Activated B cell treated with CpG ODN at 0.5 μM for 24 hours (primary cell): ENCODE data around the gene MAG. TPM values are rescaled to one million over a fixed set of nuclear protein-coding genes. Genes with fewer than 3 reads are reported as not detected.

ENCODE experiments used
- ATAC-seq: fragments of 200-7000 bp; cut with Tn5 transposase; one replicate; pipeline ENCODE4 v1.10.0; 2021; ENCODE audit warnings: low read depth, mild to moderate bottlenecking, moderate library complexity
- CTCF ChIA-PET: fragments of 350-600 bp; sonication (Branson Sonifier 250); formaldehyde crosslinking; loops from one replicate; lab custom pipeline; 2021; ENCODE audit warnings: antibody characterized with exemption; lab: Charles Lee
- POLR2A ChIA-PET: fragments of 350-600 bp; sonication (Branson Sonifier 250); formaldehyde crosslinking; loops from one replicate; lab custom pipeline; 2021; ENCODE audit warnings: antibody characterized with exemption; lab: Charles Lee
- DNase-seq: peaks from one replicate; pipeline ENCODE4 v3.0.0; 2022
- H3K27ac Mint-ChIP-seq: one replicate; pipeline ENCODE4 v1.8.0; 2020; ENCODE audit warnings: mixed read lengths
- H3K27me3 Mint-ChIP-seq: one replicate; pipeline ENCODE4 v1.8.0; 2021; ENCODE audit warnings: mixed read lengths
- H3K36me3 Mint-ChIP-seq: one replicate; pipeline ENCODE4 v1.8.0; 2021; ENCODE audit warnings: low read depth, mixed read lengths
- H3K4me1 Mint-ChIP-seq: one replicate; pipeline ENCODE4 v1.8.0; 2021; ENCODE audit warnings: mixed read lengths
- H3K4me3 Mint-ChIP-seq: one replicate; pipeline ENCODE4 v1.8.0; 2020; ENCODE audit warnings: mild to moderate bottlenecking, mixed read lengths
- H3K9me3 Mint-ChIP-seq: one replicate; pipeline ENCODE4 v1.8.0; 2020; ENCODE audit warnings: mixed read lengths
- intact Hi-C: fragments of 100-400 bp; cut with micrococcal nuclease; formaldehyde crosslinking; loops from one replicate; pipeline ENCODE4 v1.15.1; 2024
- total RNA-seq: library from RNA; stranded (reverse); gene quantifications from 2 replicates; pipeline ENCODE4 v1.2.3, GENCODE V29; 2022
- TF ChIP-seq, protein P1 (sequence below): fragments of 200-600 bp; IDR thresholded peaks from one replicate; pipeline ENCODE4 v1.8.0; 2022; ENCODE audit warnings: antibody characterized with exemption, mild to moderate bottlenecking

MAG gene
- total RNA-seq, 1 donor from 2014 or later = 0.31 TPM

DNA sequence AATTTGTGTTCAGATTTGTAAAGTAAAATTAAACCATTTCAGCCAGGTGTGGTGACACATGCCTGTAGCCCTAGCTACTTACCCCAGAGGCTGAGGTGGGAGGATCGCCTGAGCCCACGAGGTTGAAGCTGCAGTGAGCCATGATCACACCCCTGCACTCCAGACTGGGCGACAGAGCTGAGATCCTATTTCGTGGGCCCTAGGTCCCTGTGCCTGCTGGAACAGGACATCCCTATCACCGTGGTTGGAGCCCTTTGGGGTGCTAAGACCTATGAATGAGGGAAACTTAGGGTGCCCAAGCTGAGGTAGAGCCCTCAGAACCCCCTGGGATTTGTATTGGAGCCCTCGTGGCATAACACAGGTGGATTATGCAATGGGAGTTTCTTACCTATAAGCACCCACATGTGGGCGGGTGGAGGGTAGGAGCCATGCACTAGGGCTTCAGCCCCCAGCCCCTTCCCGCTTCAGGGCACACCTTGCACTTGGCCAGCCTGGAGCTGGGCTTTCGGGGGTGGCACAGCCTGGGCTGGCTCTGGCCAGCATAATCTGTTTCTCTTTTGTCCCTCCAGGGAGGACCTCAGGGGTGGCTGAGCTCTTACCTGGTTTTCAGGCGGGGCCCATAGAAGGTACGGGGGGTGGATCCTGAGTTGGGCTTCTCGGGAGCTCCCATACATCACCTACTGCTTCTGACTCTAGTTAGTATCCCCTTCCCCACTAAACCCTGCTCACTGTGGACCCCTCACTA is 30.4 kb upstream of the MAG start:
- DNase-seq (peak; percentile 12), ATAC-seq (no peak)
- TF ChIP-seq, protein P1, sequence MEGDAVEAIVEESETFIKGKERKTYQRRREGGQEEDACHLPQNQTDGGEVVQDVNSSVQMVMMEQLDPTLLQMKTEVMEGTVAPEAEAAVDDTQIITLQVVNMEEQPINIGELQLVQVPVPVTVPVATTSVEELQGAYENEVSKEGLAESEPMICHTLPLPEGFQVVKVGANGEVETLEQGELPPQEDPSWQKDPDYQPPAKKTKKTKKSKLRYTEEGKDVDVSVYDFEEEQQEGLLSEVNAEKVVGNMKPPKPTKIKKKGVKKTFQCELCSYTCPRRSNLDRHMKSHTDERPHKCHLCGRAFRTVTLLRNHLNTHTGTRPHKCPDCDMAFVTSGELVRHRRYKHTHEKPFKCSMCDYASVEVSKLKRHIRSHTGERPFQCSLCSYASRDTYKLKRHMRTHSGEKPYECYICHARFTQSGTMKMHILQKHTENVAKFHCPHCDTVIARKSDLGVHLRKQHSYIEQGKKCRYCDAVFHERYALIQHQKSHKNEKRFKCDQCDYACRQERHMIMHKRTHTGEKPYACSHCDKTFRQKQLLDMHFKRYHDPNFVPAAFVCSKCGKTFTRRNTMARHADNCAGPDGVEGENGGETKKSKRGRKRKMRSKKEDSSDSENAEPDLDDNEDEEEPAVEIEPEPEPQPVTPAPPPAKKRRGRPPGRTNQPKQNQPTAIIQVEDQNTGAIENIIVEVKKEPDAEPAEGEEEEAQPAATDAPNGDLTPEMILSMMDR = no peak
- no peaks in the 10 kb centered on the region for H3K27me3 Mint-ChIP-seq
- ChIA-PET POLR2A (interaction anchor here (0.6 to 2.0 kb wide), 5 partner anchors 12 to 108 kb away, joined by 3 to 5 read pairs (median 3); no protein-coding TSS in a partner anchor), CTCF (no interaction called here)
- H3K9me3 Mint-ChIP-seq = no peaks in the 10 kb centered on the region
- H3K27ac Mint-ChIP-seq = peak overlapping the region; percentile 50
- intact Hi-C loops = no loop called here
- peaks cover 32% of the 10 kb centered on the region for H3K4me1 Mint-ChIP-seq
- H3K36me3 Mint-ChIP-seq = peaks cover 18% of the 10 kb centered on the region
- no peak overlapping the region for H3K4me3 Mint-ChIP-seq

DNA sequence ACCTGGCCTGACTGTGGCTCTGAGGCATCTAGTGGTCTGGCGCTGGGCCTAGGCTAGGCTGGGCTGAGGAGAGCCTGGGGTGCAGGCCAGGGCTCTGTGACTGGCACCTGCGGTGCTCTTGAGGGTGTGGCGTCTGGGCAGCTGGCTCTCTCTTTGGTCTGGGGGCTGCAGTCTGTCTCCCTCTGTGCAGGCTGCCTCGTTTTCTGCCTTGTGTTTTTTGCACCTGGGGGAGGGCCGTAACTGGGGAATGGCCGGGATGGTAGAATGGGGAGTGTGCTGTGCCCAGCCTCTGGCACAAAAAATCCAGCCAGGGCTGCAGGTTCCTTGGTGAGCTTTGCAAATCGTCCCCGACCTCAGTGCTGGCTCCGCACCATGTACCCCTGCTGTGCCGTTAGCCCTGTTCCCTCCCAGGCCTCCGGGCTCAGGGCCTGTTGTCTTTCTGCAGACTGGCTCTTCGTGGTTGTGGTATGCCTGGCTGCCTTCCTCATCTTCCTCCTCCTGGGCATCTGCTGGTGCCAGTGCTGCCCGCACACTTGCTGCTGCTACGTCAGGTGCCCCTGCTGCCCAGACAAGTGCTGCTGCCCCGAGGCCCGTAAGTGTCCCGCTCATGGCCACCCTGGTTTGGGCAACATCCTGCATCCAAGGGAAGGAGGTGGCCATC is 29.7 kb upstream of the MAG start:
- peak; percentile 6 for DNase-seq
- ATAC-seq = no peak
- ChIA-PET CTCF (no interaction called here), POLR2A (interaction anchor here (0.7 to 2.0 kb wide), 4 partner anchors 29 to 109 kb away, joined by 3 to 5 read pairs (median 3); no protein-coding TSS in a partner anchor)
- intact Hi-C loops = no loop called here
- no peaks in the 10 kb centered on the region for H3K27me3 Mint-ChIP-seq
- TF ChIP-seq, protein P1 = no peak
- H3K36me3 Mint-ChIP-seq = peaks cover 18% of the 10 kb centered on the region
- peak overlapping the region; percentile 50 for H3K27ac Mint-ChIP-seq
- H3K9me3 Mint-ChIP-seq = no peaks in the 10 kb centered on the region
- H3K4me1 Mint-ChIP-seq = peaks cover 34% of the 10 kb centered on the region
- no peak overlapping the region for H3K4me3 Mint-ChIP-seq

GRCh38 chr19:35264268-35265125 is 27.5 kb upstream of the MAG start:
- H3K4me1 Mint-ChIP-seq = peaks cover 34% of the 10 kb centered on the region
- CTCF ChIA-PET = interaction anchor here (0.9 to 1.6 kb wide), 4 partner anchors 14 to 205 kb away, joined by 3 to 6 read pairs (median 4); partner anchors contain the start of gene FXYD5
- no peaks in the 10 kb centered on the region for H3K9me3 Mint-ChIP-seq
- H3K27ac Mint-ChIP-seq = peak overlapping the region; percentile 74
- intact Hi-C loops = loop anchor here (5.0 kb wide), 1 partner anchor 197 kb away; no protein-coding TSS in a partner anchor
- no peaks in the 10 kb centered on the region for H3K27me3 Mint-ChIP-seq
- TF ChIP-seq, protein P1 = no peak
- POLR2A ChIA-PET = interaction anchor here (0.6 to 3.5 kb wide), 21 partner anchors 9 to 482 kb away, joined by 3 to 17 read pairs (median 4); partner anchors contain the start of genes CD22, FFAR1 and HAMP
- ATAC-seq = no peak
- DNase-seq = peak; percentile 15
- peaks cover 22% of the 10 kb centered on the region for H3K36me3 Mint-ChIP-seq
- H3K4me3 Mint-ChIP-seq = peak overlapping the region; percentile 8

DNA sequence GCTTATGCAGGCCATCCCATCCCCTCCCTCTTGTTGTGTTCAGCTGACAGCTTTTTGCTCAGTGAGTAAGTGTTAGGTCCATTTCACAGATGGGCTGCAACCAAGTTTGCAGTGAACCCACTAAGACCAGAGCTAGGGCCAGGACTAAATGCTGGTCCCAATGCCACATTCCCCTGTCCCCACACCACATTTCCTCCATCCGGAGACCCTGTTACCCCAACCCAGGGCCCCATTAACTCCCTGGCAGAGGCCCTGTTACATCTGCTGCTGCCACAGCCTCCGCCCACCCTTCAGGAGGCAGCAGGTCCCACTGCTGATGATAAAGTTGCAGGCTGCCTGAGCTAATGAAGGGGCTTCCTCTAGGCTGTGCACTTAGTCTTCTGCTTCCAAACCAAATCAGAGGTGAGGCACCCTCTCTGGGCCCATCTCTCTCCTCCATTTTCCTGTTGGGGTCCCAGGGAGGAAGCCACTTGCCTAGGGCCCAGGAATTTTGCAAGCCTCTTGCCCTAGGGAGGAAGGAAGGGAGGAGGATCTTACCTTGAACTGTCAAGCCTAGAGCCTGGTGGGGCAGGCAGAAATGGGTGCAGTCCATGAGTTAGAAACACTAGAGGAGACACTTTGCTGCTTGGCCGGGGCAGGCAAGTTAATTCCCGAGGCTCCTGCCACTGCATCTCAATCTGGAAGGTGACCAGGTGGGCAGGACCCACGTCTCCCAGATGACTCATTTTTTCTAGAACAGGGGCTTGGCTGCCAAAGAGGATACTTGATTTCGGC is 26.6 kb upstream of the MAG start:
- peak; percentile 14 for DNase-seq
- Mint-ChIP-seq H3K27me3 (no peaks in the 10 kb centered on the region), H3K9me3 (no peaks in the 10 kb centered on the region), H3K4me1 (peaks cover 38% of the 10 kb centered on the region), H3K4me3 (peak overlapping the region; percentile 71), H3K36me3 (peaks cover 22% of the 10 kb centered on the region), H3K27ac (peak overlapping the region; percentile 74)
- CTCF ChIA-PET = interaction anchor here (1.6 kb wide), 1 partner anchor 111 kb away, joined by 4 read pairs; the partner anchor contains the start of gene FXYD5
- TF ChIP-seq, protein P1 = no peak
- intact Hi-C loops = loop anchor here (5.0 kb wide), 1 partner anchor 198 kb away; no protein-coding TSS in a partner anchor
- no peak for ATAC-seq
- POLR2A ChIA-PET = interaction anchor here (0.6 to 3.5 kb wide), 12 partner anchors 9 to 124 kb away, joined by 4 to 17 read pairs (median 8); partner anchors contain the start of genes CD22 and HAMP
